ENCODE data around the gene CST7.

Gene CST7

GRCh38 chr20:25003002-25003401 is 53.9 kb downstream of the CST7 start:
- DNase-seq (ENCODE audit: low read depth in 2 of 2), result no peak

DNA sequence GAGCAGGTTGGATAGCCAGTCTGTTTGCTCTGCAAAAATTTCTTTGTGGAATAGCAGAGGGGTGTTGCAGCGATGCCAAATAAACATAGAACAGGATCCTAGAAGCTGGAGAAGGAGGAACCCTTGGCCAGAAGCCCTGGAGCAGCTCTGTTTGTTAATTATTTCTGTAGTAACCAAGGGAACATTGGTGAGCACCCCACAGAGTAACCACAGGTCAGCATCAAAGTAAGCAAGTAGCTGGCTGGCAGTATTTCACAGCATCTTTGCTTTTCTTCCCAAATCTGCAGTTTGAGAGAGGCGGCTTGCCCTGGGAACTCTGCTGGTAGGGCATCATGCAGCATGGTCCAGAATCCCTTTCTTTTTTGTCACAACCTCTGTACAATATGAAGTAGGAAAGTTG is 56.2 kb downstream of the CST7 start:
- no peak for DNase-seq (ENCODE audit: low read depth in 2 of 2)

DNA sequence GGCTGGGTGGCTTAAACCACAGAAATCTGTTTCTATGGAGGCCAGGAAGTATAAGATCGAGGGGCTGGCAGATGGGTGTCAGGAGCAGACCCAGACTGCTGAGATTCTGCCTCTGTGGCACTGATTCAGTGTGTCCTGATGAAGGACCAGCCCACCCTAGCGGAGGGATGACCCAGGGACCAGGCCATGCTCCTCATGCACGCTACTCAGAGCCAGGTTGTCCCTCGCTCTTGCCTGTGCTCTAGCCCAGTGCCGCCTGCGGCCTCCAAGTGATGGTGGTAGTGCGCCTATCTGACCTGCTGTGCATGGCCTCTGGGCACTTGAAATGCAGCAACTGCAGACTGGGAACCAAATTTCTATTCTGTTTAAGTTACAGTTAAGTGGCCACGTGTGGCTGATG is 56.6 kb downstream of the CST7 start:
- DNase-seq (ENCODE audit: low read depth in 2 of 2), result no peak

DNA sequence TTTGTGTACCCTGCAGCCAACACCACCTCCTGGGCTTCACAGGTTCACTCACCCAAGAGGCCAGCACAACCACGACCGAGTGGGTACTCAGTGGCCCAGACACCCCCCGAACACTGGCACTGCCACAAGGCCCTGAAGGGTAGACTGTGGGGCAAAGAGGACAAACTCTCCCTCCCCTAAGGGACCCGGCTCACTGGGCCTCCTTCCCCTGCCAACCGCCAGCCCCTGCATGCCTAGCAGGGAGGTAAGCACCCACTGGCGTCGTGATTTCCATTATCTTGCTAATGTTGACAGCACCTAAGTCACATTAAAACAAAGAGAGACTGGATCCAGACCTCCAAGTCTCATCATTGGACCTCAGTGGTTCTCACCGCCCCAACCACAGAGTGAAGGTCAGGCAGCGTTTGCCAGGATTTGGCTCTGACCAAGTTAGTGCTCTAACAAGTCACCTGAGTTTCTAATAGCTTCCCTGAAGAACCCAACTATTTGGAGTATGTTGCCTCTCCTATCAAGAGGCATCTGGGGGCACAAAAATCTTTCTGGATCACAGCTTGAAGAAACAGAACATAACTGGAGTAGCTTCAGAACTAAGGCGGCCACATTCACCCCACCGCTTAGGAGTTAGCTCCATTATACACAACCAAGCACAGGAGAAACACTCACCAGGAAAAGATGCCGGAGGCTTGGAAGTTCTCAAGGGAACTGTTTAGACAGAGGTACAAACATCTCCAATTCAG is 57.5 kb downstream of the CST7 start:
- no peak for DNase-seq (ENCODE audit: low read depth in 2 of 2)

GRCh38 chr20:25007491-25008305 is 58.6 kb downstream of the CST7 start:
- no peak for DNase-seq (ENCODE audit: low read depth in 2 of 2)

DNA sequence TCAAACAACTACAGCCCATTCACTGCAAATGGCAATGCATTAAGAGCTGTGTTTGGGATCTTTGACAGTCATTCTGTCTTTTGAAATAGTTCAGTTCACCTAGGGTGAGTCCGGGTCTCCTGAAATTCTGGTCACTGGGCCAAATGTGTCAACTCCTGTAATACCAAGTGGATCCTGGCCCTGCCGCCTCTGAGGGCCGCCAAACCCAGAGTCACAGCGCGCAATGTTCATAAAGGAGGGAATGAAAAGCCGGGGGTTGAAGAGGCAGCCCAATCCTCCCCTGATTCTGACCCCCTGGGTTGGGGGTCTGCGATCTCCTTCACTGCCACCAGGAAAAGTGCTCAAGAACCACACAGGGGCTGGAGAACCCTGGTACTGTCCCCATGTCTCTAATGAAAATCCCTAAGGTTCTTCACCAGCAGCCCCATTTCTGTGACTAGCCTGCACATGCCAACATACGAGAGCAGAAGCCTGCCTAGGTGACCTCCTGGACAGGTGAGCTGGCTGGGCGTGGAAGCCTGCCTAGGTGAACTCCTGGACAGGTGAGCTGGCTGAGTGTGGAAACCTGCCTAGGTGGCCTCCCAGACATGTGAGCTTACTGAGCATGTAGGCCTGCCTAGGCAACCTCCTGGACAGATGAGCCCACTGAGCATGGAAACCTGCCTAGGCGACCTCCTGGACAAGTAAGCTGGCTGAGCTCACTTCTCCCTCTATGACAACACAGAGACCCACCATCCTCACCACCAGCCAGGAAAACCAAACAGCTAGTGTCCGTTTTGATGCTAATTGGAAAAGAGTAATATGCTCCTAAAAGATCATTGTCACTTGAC is 59.5 kb downstream of the CST7 start:
- DNase-seq (ENCODE audit: low read depth in 2 of 2), result no peak
